NCI-H1436 (cell line): ENCODE results near the gene TMEM127.
A peak's percentile ranks its signal among the peaks of the same experiment; 100 is the strongest.
"Not testable (repeated sequence)": the region's sequence is repeated elsewhere in the genome, so short reads cannot be mapped to it uniquely, and the experiment has no call there.

ENCODE experiments used
- DNase-seq: peaks from one replicate; lab custom pipeline; 2025; lab: John Stamatoyannopoulos, UW

The TMEM127 gene

GRCh38 chr2:96265840-96266679 is at the start of gene TMEM127, which contains the start of gene CIAO1:
TSS of gene TMEM127 (minus strand) at chr2:96265997. CDS start at chr2:96265381, 616 bp downstream.
TSS of gene CIAO1 (plus strand) at chr2:96266225. CDS start at chr2:96266351, 126 bp downstream.
- DNase-seq = peak; percentile 96

DNA sequence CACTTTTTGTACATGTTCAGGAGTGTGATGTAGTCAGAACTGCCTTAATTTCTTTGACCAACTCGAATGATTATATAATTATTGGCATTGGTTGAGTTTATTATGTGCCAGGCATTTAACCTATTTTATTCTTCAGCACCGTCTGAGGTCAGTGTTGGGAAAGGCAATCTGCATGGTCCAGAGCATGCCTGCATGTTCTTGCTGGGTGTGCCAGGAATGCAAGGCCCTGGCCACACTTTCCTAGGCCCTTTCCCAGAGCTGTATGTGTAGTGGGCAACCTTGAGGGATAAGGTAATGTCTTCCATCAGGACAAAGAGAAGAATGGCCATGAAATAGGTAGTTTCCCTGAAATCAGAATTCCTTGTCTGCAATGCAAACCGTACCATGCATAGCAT is 49.2 kb upstream of the TMEM127 start:
- DNase-seq = no peak

DNA sequence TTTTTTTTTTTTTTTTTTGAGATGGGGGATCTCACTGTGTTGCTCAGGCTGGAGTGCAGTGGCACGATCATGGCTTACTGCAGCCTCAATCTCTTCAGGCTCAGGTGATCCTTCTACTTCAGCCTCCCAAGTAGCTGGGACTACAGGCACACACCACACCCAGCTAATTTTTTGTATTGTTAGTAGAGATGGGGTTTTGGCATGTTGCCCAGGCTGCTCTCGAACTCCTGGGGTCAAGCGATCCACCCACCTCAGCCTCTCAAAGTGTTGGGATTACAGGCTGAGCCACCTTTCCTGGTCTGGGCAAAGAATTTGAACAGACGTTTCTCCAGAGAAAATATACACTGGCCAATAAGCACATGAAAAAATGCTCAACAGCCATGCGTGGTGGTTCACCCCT is 42.5 kb upstream of the TMEM127 start:
- DNase-seq = no peak

- no peak for DNase-seq
Measured at GRCh38 chr2:96306370-96306769, 40.6 kb upstream of the TMEM127 start.

- DNase-seq = no peak
Measured at GRCh38 chr2:96305979-96306308, 40.1 kb upstream of the TMEM127 start.

DNA sequence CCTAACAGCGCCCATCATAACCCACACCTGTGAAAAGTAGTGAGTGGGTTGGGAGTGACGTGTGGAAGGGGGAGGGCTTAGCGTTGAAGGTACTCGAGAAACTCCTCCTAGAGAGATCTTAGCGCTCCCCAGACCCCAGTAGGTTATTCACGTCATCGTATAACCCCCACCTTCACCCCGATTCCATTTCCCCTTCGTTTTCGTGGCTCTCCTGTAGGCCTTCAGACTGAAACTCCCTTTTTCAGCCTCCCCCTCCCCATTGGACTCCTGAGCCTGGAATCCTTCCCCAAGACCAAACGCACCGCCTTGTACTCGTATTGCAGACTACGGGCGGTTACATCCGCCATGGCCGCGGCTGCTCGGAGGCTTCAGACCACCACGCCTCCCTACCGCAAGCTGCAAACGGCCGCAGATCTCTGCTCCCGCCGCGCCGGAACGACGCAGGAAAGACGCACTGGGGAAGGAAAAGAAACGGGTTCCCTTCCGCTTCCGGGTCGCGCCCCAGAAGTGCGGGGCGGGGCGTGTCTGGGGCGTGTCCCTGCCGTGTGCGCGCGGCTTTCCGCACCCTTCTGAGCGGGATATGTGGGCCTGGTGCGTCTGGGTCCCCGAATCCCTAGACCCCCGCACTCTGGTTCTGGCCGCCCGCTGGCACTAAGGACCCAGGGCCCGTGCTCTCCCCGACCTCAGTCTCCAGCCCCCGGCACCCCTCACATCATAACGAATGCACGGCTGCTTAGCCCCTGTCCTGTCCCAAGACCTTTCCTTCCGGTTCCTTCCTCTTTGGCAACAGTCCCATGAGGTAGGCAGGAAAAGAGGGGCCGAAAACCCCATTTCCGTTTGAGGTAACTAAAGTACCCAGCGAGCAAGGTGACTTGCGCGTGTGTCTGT is 39.5 kb upstream of the TMEM127 start, which contains the start of gene SNRNP200:
TSS of gene SNRNP200 (minus strand) at position 456 of the 888 bp plus-strand sequence. CDS start at position 347, 109 bp downstream.
- DNase-seq = peak; percentile 88

GRCh38 chr2:96304606-96305005 is 38.8 kb upstream of the TMEM127 start:
- DNase-seq = no peak

DNA sequence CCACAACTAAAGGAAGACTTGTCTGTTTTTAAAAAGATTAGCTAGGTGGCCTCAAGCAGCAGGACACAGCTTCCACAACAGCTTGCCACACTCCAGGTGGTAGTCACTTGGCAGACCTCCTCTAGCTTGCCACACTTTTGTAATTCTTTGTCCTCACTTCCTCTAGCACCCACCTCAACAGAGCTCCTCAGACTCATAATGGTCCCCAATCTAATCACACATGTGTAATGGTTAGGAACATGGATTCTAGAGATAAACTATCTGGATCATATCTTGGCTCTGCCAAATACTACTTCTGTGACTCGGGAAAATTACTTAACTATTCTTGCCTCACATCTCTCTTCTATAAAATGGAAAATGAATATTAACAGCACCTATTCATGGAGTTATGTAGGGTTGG is 36.1 kb upstream of the TMEM127 start:
- no peak for DNase-seq

DNA sequence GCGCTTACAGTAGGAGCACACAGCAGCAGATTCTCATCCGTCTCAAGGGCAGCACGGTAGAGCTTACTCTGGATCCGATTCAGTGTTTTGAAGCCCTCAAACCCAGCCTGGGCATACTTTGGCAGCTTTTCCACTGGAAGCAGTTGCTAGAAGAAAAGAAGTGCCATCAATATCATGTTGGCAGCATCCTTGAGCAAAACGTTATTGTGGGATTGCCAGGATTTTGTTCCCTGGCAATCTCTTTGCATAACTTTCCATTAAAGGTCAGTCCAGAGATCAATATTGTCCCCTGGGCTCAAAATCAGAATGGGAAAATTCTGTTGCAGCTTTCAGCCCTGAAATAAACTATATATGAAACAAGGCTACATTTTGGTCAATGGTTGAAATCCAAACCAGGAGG is 31.1 kb upstream of the TMEM127 start:
- DNase-seq = no peak

DNA sequence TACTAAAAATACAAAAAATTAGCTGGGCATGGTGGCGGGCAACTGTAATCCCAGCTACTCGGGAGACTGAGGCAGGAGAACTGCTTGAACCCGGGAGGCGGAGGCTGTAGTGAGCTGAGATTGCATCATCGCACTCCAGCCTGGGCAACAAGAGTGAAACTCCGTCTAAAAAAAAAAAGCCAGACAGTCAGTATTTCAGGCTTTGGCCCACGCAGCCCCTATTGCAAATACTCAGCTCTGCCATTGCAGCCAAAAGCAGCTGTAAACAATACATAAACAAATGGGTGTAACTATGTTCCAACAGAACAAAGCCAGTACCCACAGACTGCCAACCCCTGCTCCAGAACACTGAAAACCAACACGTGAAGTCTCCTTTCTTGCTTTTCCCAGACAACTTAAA is 28.5 kb upstream of the TMEM127 start:
- DNase-seq = not testable (repeated sequence)

DNA sequence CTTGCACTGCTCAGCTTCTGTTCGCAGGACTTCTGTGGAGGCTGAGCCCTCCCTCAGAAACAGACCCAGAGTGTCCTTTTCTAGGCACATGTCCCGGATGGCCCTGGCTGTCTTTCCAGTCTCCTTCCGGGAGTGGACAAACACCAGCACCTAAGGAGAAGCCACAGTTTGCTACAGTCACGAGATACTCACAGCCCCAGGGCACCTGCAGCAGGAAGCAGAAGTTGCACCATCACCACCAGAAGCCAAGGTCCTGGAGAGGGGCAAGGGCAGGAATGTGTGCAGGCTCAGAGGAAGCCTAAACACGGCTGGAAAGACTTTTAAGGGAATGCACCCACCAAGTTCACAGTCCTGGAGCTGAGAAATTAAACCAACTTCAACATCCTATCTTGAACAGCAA is 26.0 kb upstream of the TMEM127 start:
- DNase-seq = no peak

- no peak for DNase-seq
Measured at GRCh38 chr2:96287273-96287856, 21.6 kb upstream of the TMEM127 start.

DNA sequence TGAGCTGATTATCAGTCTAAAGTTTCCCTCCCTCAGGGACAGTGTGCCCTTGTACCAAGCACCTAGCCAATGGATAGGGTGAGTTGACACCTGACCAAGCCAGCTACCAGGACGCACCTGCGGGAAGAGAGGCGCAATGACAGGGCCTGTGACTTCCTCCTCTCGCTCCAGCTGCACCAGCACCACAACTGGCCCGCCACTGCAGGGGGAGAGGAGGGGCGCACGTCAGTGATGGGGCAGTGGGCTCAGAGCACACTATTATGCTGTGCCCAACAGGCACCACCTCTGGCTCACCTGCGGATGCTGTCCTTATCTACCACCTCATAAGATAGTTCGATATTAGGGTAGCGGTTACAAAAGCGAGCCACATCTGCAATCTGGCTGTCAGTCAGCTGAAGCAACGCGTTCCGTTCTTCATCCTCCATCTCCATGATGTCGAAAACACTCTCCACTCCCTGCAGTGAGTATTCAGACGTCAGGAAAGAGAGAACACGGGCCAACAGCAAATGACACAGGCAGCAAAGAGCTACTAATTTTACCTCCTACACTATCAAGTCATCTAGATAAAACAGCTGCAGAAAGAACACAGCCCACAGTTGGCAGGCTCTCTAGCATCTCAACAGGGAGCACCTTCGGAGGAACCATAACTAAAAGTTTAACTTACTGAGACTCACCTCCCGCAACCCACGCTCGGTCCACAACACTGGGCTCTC is 11.1 kb upstream of the TMEM127 start:
- no peak for DNase-seq

- no peak for DNase-seq
Measured at GRCh38 chr2:96274355-96275056, 8.7 kb upstream of the TMEM127 start.

DNA sequence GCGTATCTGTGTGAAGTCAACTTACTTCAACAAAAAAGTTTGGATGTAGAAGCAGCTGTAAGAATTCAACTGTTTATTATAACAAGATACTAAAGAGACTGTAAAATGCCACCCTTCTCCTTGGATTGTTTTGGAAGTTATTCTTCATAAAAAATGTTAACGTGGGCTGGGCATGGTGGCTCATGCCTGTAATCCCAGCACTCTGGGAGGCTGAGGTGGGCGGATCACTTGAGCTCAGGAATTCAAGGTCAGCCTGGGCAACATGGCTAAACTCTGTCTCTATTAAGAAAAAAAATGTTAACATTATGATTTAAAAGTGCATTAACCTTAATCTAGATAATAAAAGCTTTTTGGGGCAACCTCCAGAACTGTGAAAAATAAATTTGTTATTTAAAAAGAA is 8.0 kb upstream of the TMEM127 start:
- no peak for DNase-seq

GRCh38 chr2:96271995-96272394 is 6.2 kb upstream of the TMEM127 start:
- no peak for DNase-seq

DNA sequence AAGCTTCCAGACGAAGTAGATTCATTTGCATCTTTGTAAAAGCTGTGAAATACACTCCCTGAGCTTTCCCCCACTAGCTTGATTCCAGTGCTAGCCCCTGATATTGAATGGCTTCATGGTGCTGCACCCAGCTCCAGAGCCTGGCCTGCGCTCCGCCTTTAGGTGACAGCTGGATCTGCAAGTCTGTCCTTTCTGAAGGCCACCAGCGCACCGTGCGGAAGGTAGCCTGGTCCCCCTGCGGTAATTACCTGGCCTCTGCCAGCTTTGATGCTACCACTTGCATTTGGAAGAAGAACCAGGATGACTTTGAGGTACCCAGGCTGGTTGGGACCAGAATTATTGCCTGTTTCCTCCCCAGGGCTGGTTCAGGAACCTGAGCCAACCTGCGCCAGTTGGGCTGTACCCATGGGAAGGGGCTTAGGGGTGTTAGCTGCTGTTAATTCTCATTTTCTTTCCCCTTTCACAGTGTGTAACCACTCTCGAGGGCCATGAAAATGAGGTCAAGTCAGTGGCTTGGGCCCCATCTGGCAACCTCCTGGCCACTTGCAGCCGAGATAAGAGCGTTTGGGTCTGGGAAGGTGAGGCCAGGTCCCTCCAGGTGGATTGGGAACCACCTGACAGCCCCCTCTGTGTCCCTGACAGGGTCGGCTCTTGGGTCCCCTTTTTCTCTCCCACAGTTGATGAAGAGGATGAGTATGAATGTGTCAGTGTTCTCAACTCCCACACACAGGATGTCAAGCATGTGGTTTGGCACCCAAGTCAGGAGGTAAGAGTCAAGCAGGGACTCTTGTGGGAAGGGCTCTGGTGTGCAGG is 1.6 kb upstream of the TMEM127 start:
- peak; percentile 5 for DNase-seq

DNA sequence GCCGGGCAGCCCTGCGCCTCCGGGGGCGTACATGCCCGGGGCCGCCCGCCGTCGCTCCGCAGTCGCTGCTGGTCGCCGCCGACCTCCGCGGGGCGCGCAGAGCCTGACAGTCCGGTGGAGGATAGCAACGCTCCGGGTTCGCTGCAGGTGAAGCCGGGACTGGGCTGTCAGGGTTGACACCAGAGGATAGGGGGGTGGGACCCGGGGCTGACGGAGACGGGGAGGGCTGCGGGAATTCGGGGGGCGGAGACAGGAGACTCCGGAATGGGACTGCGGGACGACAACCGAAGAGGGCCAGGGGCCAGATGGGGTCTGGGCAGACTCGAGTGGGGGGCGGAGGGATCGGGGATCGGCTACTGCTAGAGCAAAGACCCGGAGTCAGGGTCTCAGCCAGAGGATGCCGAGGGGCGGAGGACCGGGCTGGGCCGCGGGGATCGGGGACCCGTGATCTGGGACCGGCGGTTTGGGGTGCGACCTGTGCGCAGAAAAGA is 403 bp downstream of the TMEM127 start:
- no peak for DNase-seq

- DNase-seq = no peak
Measured at GRCh38 chr2:96264656-96265348, 995 bp downstream of the TMEM127 start.

DNA sequence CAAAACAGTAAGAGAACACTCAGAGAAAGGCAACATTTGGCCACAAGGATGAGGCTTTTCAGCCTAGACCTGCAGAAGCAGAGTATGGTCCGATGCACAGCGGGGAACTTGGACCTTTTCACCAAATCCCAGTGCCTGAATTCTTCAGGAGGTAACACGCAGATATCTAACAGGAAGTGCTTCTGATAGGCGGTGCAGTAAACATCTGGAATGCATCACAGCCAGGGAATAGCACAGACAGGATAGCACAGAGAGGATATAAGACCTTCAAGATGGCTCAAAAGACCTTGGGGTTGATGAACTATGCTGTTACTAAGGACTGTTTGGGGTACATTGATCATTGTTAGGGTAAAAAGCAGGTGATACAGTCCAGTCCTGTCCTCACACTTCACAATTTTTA is 1.7 kb downstream of the TMEM127 start:
- no peak for DNase-seq
